Retina (tissue), 1 donor: Measurements from ENCODE around the gene PPARG.
"Not testable (repeated sequence)": the region's sequence is repeated elsewhere in the genome, so short reads cannot be mapped to it uniquely, and the experiment has no call there.

Experiments used
- DNase-seq: peaks from one replicate; pipeline ENCODE4 v3.0.0-alpha.2; 2016

PPARG gene

GRCh38 chr3:12383218-12383617 lies 94.3 kb downstream of the PPARG start:
- no peak for DNase-seq

- DNase-seq, result no peak
These were observed 95.8 kb downstream of the PPARG start for GRCh38 chr3:12384451-12385233.

- DNase-seq, result not testable (repeated sequence)
These were observed 97.8 kb downstream of the PPARG start for GRCh38 chr3:12386514-12387291.

GRCh38 chr3:12388185-12388584 lies 99.3 kb downstream of the PPARG start:
- no peak for DNase-seq

- no peak for DNase-seq
These were observed 103.4 kb downstream of the PPARG start for GRCh38 chr3:12392101-12392878.

- DNase-seq, result no peak
These were observed 105.0 kb downstream of the PPARG start for GRCh38 chr3:12393894-12394293.

- no peak for DNase-seq
These were observed 105.8 kb downstream of the PPARG start for GRCh38 chr3:12394569-12395271.

GRCh38 chr3:12395349-12396012 lies 106.6 kb downstream of the PPARG start:
- no peak for DNase-seq

GRCh38 chr3:12396471-12396870 lies 107.6 kb downstream of the PPARG start:
- no peak for DNase-seq

GRCh38 chr3:12399226-12399625 lies 110.4 kb downstream of the PPARG start:
- DNase-seq, result no peak

GRCh38 chr3:12400616-12401194 lies 111.8 kb downstream of the PPARG start:
- no peak for DNase-seq

- DNase-seq, result no peak
These were observed 112.3 kb downstream of the PPARG start for GRCh38 chr3:12401208-12401607.

- no peak for DNase-seq
These were observed 116.8 kb downstream of the PPARG start for GRCh38 chr3:12405432-12406272.

GRCh38 chr3:12408984-12409683 lies 120.3 kb downstream of the PPARG start:
- DNase-seq, result no peak

- DNase-seq, result no peak
These were observed 121.1 kb downstream of the PPARG start for GRCh38 chr3:12409684-12410596.

GRCh38 chr3:12413721-12414255 lies 124.9 kb downstream of the PPARG start:
- DNase-seq, result no peak

GRCh38 chr3:12415014-12415680 lies 126.3 kb downstream of the PPARG start:
- no peak for DNase-seq

GRCh38 chr3:12416731-12417130 lies 127.9 kb downstream of the PPARG start:
- no peak for DNase-seq
